KOPT-K1 (cell line): ENCODE results near the gene POU2F2.

ENCODE experiments used
- H3K27ac ChIP-seq: fragments of 200-600 bp; sonication (generic); 2 replicates; pipeline ENCODE4 v1.5.1; 2016; ENCODE audit warnings: antibody characterized with exemption, mild to moderate bottlenecking, low read depth, low read length; ENCODE audit not compliant: poor library complexity, severe bottlenecking
- H3K36me3 ChIP-seq: fragments of 200-600 bp; sonication (generic); 2 replicates; pipeline ENCODE4 v1.5.1; 2017; ENCODE audit warnings: antibody characterized with exemption, mild to moderate bottlenecking, low read length, moderate library complexity; ENCODE audit not compliant: insufficient read depth
- H3K9me3 ChIP-seq: fragments of 200-600 bp; sonication (generic); 2 replicates; pipeline ENCODE4 v1.5.1; 2017; ENCODE audit warnings: antibody characterized with exemption, low read length, mild to moderate bottlenecking; ENCODE audit not compliant: insufficient read depth, poor library complexity, severe bottlenecking

The POU2F2 gene

DNA sequence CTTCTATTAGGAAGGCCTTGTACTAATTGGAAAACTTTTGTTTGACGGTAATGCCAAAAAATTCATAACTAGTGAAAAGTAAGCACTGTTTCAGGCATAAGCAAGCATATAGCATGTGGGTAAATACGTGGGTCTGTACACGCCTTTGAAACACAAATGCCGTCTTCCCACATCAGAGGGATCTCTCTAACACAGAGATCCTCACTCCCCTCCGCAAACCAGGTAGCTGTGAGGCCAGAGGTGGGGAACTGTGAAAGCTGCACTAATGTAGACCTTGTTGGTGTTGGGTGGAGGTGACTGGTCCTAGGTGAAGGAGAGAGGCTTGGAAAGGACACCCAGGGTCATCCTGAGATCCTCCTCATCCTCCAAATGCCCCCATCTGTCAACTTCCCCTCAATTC lies 16.0 kb upstream of the POU2F2 start:
- H3K27ac ChIP-seq, result no peak overlapping the region
- no peaks in the 10 kb centered on the region for H3K9me3 ChIP-seq
- H3K36me3 ChIP-seq, result no peaks in the 10 kb centered on the region

DNA sequence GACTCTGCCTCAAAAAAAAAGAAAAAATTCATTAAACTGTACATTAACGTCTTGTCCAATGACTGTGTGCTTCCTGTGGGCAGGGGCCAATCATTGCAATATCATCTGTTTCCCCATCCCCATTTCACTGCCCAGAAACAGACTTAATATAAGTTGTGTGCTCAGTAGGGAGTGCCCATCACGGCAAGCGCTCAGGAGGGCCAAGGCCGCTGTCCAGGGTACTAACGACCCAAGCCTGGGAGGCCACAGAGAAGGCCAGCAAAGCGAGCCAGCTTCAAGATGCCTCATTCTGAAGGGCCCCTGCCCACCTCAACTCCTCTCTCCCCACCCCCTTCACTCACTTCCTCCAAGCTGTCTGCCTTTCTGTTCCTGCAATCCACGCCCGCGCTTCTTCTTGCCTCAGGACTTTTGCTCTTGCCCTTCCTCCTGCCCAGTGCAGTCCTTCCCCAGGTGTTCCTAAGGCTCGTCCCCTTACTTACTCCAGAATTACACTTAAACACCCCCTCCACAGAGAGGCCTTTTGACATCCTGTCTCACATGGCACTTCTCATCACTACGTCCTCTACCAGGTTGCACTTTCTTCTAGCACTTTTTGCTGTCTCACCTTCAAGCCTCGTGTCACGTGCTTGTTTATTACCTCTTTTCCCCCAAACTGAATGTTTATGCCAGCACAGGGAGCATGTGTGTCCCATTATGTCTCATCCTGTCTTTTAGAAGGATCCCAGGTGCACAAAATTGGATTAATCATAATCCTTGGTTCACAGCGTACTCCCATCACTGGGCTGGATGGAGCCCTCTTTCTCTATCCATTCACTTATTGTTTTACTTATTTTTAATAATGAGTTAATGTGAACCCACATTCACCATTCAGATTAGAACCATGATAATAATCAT lies 11.3 kb upstream of the POU2F2 start:
- H3K9me3 ChIP-seq, result no peaks in the 10 kb centered on the region
- no peaks in the 10 kb centered on the region for H3K36me3 ChIP-seq
- no peak overlapping the region for H3K27ac ChIP-seq

DNA sequence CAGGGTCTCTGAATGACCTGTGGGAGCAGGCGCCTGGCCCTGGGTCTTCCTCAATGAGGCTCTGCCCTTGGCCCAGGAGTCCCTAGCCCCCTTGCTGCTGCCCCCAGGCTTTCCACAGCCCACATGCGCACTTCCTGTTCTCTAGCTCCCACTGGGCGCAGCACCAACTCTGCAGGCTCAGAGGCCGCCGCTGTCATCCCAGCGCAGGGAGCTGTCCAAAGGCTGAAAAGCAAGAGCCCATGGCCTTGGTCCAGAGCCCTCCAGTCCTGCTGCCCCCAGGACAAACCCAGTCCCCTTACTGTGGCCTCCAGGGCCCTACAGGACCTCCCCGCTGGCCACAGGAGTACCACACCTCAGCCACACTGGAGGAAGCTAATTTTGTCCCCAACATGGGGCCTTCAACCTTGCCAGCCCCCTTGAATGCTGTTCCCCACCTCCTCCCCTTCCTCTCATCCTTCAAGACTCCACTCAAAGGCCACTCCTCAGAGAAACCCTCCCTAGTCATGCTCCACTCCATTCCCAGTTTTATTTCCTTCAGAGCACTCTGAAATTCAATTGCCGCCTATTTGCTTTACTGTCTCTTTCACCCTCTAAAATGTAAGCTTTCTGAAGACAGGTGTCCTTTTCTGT lies 8.0 kb upstream of the POU2F2 start:
- H3K9me3 ChIP-seq, result no peaks in the 10 kb centered on the region
- H3K36me3 ChIP-seq, result no peaks in the 10 kb centered on the region
- H3K27ac ChIP-seq, result no peak overlapping the region

DNA sequence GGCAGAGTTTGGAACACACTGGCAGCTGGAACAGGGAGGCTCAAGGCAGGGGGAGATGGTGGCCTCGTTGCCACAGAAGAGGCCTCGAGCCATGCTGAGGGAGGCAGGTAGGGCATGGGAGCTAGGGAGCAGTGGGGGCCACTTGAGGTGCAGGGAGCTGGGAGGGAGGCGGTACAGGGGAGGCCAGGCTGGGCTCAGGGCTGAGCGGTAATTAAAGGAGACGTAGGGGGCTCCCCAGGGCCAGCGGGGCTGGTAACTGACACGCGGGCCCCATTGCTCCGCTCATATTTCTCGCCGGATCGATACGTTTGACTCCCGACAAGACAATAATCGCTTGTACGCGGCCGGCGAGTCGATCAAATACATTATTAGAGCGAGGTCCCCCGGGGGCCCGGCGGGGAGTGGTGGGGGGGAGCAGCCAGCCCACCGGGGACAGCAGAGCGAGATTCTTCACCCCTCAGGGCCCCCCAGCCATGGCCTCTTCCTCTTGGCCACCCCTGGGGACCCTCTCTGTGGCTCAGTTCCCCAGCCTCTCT lies 2.4 kb upstream of the POU2F2 start:
- Histone ChIP-seq H3K36me3 (no peaks in the 10 kb centered on the region), H3K27ac (no peak overlapping the region), H3K9me3 (no peaks in the 10 kb centered on the region)

DNA sequence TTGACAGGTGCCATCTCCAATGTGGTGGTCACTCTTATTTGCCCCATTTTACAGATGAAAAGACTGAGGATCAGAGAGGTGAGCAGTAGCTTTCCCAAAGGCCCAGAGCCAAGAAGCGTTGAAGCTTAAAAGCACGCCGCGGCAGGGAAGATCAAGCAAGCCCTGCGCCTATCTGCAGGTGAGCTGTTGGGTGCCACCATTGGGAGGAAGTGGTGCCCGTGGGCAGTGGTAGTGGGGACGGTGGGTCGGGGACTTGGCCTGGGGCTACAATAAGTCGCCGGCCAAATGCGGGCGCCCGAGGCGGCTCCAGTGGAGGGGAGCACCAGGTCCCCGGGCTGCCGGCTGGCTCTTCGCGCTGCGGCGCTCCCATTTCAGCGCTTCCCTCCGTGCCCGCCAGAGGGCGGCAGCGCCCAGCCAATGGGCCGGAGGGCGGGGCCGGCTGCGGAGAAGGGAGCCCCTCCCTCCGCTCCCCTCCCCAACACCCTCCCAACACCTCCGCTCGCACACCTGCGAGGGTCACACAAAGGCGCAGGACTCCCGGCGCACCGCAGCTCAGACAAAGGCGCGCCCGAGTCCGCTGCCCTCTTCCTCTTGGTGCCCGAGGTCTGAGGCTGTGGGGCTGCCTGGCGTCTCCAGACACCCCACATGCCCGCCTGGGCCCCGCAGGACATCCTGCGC lies 744 bp upstream of the POU2F2 start:
- Histone ChIP-seq H3K27ac (peak overlapping the region; percentile 12), H3K36me3 (no peaks in the 10 kb centered on the region), H3K9me3 (no peaks in the 10 kb centered on the region)

DNA sequence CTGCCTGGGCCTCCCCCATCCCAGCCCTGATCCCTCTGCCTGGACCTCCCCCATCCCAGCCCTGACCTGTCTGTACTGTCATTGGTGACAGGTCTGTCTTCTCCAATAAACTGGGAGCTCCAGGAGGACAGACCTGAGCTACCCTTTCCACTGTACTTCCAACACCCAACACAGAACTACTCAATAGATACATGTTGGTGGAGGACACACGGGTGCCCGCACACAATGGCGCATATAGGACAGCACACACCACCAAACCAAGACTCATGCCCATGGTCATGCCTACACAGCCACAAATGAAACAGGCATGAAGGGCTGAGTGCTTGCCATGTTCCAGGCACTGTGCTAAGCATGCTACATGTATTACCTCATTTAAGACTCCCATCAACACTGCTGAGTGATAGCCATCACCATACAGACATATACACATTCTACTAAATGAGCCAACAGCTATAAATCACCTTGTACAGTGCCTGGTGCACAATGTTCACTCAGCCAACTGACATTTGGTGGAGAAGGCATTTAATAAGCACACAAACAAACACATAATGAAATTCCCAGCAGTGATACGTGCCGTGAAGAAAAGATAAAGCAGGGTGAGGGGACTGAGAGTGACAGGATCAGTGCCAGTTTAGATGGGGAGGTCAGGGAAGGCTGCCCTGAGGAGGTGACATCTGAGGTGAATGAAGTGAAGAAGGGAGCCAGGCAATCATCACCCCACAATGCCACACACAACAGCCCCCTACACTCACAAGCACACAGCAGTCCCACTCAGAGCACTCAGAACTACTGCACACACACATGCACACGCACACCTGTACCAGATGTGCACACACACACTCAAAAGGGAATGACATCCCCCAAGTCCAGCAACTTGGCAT lies 857 bp downstream of the POU2F2 start:
- Histone ChIP-seq H3K36me3 (no peaks in the 10 kb centered on the region), H3K9me3 (no peaks in the 10 kb centered on the region), H3K27ac (no peak overlapping the region)

DNA sequence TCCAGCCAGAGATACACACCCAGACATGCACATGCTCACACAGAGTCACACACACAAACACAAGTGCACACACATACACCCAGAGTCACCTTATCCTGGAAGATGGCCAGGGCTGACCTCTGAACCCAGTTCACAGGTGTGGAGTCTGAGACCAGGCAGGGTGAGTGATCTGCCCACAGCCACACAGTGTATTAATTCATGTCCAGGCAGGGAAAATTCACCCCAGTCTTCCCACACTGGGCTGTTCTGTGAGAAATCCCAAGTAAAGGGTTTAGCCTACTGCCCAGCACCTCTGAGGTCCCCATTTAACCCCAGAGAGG lies 2.0 kb downstream of the POU2F2 start:
- no peaks in the 10 kb centered on the region for H3K36me3 ChIP-seq

DNA sequence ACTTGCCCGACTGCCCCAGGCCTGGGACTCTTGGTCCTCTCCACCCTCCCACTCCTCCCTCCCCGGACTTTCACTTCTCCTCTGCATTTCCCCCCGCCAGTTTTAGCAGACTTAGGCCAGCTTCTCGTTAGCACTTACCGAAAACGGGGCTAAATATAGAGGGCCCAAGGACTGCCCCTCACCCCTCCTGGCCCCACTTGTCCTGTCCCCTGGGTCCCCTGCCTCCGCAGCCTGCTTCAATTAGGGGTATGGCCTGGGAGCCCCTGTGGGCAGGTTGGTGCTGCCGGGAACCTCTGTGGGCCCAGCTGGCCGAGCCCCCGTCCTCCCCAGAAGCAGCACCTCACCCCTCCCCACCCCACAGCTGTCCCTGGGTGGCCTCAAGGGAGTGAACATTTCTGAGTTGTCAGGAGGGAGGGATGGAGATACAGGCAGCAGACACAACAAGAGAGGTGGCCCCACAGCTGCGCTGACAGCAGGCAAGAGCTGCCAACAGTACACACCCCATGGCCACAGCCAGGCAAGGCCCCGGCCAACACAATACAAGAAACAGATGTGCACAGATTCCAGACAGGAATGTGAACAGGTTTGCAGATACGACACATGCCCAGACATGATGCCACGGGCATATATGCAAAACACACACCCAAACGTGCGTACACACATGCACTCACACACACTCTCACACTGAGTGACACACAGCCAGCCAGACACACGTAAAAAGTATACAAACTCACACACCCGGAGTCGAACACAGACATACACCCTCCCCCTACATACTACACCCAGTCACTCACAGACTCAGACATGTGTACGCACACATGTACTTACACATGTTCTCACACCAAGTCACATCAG lies 2.6 kb downstream of the POU2F2 start:
- Histone ChIP-seq H3K36me3 (no peaks in the 10 kb centered on the region), H3K27ac (no peak overlapping the region), H3K9me3 (no peaks in the 10 kb centered on the region)

More for the DNA sequence above, 2.0 kb downstream of the POU2F2 start:
- H3K9me3 ChIP-seq, result no peaks in the 10 kb centered on the region
- no peak overlapping the region for H3K27ac ChIP-seq

DNA sequence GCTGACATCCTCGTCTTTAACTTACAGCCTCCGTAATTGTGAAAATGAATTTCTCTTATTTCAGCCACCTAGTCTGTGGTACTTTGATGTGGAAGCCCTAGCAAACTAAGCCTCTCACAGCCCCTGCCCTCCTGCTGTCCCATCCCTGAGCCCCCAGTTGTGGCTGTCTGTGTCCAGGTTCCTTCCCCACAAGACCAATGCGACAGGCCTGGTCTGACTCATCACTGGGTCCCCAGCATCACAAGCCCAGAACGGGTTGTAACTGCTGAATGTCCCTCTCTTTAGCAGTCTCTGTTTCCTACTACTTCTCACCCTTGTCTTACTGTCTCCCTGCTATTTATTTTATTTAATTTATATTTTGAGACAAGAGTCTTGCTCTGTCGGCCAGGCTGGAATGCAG lies 5.7 kb downstream of the POU2F2 start:
- Histone ChIP-seq H3K36me3 (no peaks in the 10 kb centered on the region), H3K9me3 (no peaks in the 10 kb centered on the region), H3K27ac (no peak overlapping the region)

DNA sequence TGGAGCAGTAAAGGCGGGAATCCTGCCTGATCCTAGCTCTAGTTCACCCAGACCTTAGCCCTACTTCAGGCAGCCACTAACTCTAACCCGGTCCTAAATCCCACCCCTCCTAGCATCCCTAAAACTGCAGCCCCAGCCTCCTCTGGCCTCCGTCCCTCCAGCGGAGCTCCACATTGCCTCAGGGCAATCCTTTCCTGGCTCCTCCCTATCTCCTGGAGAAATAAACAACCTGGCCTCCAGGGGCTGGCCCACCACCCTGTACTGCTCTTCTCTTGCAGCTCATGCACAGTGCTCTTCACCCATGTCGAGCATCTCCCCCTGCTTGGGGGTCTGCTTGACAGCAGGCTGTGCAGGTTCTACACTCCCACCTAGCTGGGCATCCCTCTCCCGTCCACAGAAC lies 6.7 kb downstream of the POU2F2 start:
- H3K27ac ChIP-seq, result no peak overlapping the region
- no peaks in the 10 kb centered on the region for H3K9me3 ChIP-seq

DNA sequence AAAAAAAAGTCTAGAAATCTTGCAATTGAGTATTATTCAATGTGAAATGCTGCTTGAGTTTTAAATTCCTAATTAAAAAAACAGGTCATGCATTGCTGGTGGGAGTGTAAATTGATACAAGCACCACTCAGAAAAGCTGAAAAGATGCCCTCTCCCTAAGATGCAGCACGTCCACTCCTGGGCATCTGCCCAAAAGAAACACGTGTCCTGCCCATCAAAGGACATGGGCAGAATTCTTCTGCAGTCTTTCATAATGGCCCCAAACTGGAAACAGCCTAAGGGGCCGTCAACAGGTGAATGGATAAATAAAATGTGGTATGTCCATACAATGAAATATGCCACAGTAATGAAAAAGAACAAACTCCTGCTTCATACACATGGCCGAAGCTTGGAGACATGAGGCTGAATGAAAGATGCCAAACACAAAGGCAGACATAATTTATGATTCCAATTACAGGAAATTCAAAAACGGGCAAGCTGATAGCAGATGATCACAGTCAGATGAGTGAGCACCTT lies 7.8 kb downstream of the POU2F2 start:
- no peaks in the 10 kb centered on the region for H3K36me3 ChIP-seq
- H3K27ac ChIP-seq, result no peak overlapping the region
- no peaks in the 10 kb centered on the region for H3K9me3 ChIP-seq

More for the DNA sequence above, 6.7 kb downstream of the POU2F2 start:
- no peaks in the 10 kb centered on the region for H3K36me3 ChIP-seq

DNA sequence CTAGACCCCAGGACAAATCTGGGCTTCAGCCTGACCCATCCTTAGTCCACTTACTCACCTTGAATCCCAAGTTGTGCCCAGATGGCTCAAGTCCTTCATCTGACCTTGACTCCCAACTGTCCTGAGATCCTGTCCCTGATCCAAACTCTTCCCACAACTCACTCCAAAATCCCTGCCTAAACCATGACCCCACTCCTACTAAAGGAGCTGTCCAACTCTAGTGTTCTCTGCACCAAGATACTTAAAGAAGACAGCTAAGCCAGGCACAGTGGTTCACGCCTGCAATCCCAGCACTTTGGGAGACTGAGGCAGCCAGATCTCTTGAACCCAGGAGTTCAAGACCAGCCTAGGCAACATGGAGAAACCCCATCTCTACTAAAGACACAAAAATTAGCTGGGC lies 8.5 kb downstream of the POU2F2 start:
- Histone ChIP-seq H3K27ac (no peak overlapping the region), H3K36me3 (no peaks in the 10 kb centered on the region)

DNA sequence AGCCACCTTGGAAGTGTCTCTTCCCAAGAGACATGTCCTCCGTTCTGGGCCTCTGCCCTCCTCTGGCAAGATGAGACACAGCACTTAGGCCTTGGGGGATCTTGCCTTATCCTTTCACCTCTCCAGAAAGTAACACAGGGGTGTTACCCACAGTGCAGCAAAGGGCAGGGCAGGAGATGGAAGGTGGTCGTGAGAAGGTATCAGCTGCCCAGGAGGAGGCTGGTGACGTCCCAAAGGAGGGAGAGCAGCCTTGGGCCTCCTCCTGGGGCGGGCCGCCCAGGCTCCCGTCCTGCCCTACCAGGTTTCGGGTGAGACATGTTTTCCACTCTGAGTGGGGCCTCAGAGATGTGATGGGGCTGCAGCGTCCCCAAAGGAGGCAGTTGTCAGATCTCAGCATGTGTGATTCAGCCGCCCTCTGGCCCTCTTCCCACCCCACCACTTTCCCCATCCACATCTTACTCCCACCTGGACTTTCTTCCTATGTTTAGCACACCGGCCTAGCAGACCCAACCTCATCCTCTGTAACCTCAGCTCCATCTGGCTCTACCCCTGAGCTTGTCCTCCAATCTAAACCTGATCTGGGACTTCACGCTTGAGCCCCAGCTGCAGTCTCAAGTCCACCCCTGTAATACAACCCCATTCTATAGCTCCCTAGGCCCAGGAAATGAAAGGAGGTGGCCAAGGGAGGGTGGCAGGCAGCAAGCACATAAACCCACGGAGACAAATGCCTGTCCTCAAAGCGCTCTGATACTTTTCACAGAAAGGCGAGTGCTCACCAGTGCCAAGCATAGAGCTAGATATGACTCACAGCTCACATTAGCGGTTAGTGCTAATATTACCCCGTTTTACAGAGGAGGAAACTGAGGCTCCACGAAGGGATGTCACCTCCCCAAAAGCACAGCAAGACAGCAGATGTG lies 9.3 kb downstream of the POU2F2 start:
- no peaks in the 10 kb centered on the region for H3K36me3 ChIP-seq
- H3K9me3 ChIP-seq, result no peaks in the 10 kb centered on the region
- no peak overlapping the region for H3K27ac ChIP-seq

More for the DNA sequence above, 8.5 kb downstream of the POU2F2 start:
- no peaks in the 10 kb centered on the region for H3K9me3 ChIP-seq
